MM.1S (cell line): ENCODE data around the gene SIM1.

Experiments used
- CTCF ChIP-seq: fragments of 300-600 bp; sonication (generic); IDR thresholded peaks from 2 replicates; pipeline ENCODE4 v1.5.1; 2016; ENCODE audit warnings: antibody characterized with exemption, low read length, mixed read lengths
- EZH2 ChIP-seq: fragments of 300-600 bp; sonication (generic); optimal IDR thresholded peaks from 2 replicates; pipeline ENCODE3; 2017; ENCODE audit warnings: low read depth, mild to moderate bottlenecking, antibody characterized with exemption, low read length, mixed read lengths
- EZH2phosphoT487 ChIP-seq: fragments of 300-600 bp; sonication (generic); IDR thresholded peaks from 2 replicates; pipeline ENCODE4 v1.6.1; 2018; ENCODE audit warnings: antibody characterized with exemption, low read length

GRCh38 chr6:100382767-100383195 lies 81.9 kb downstream of the SIM1 start:
- TF ChIP-seq CTCF (no peak), EZH2phosphoT487 (no peak), EZH2 (no peak)
